HepG2 (cell line): Measurements from ENCODE around the gene TCN2. TPM values are rescaled to one million over a fixed set of nuclear protein-coding genes. Genes with fewer than 3 reads are reported as not detected.

Experiments used
- FOXC1 ChIP-seq: sonication (generic); formaldehyde crosslinking; IDR thresholded peaks from 2 replicates; pipeline ENCODE4 v1.8.0; 2022; ENCODE audit warnings: mild to moderate bottlenecking, missing genetic modification reagents, borderline replicate concordance
- MXD4 ChIP-seq: IDR thresholded peaks from 2 replicates; pipeline ENCODE4 v1.6.1; 2016; ENCODE audit warnings: mild to moderate bottlenecking, missing biosample characterization, missing genetic modification reagents
- PHF8 ChIP-seq: sonication (generic); formaldehyde crosslinking; IDR thresholded peaks from 2 replicates; pipeline ENCODE4 v1.5.0; 2020; ENCODE audit warnings: missing genetic modification reagents
- RARA ChIP-seq: IDR thresholded peaks from 2 replicates; pipeline ENCODE4 v1.6.1; 2016; ENCODE audit warnings: missing genetic modification reagents, missing compliant biosample characterization
- RXRB ChIP-seq: IDR thresholded peaks from 2 replicates; pipeline ENCODE4 v1.6.1; 2016; ENCODE audit warnings: borderline replicate concordance, missing genetic modification reagents, missing compliant biosample characterization
- ZGPAT ChIP-seq: IDR thresholded peaks from 2 replicates; pipeline ENCODE4 v1.6.1; 2016; ENCODE audit warnings: mild to moderate bottlenecking
- ZNF513 ChIP-seq: sonication (generic); formaldehyde crosslinking; conservative IDR thresholded peaks from 2 replicates; pipeline ENCODE4 v1.5.0; 2020; ENCODE audit warnings: missing genetic modification reagents
- ZNF687 ChIP-seq: sonication (generic); formaldehyde crosslinking; IDR thresholded peaks from 2 replicates; pipeline ENCODE4 v1.5.1; 2020; ENCODE audit warnings: mild to moderate bottlenecking, missing genetic modification reagents, moderate library complexity
- ZSCAN31 ChIP-seq: sonication (generic); formaldehyde crosslinking; IDR thresholded peaks from 2 replicates; pipeline ENCODE4 v1.5.0; 2020; ENCODE audit warnings: low read depth, mild to moderate bottlenecking, missing genetic modification reagents
- polyA plus RNA-seq, 8 experiments: library from polyadenylated mRNA; depleted of rRNA in 3 of 8; stranded (reverse) in 7 of 8; unstranded in 1 of 8; fragments of >200 nt; fragmentation: Illumina TruSeq in 4 of 8; extraction: Trizol in 4 of 8; gene quantifications; 2 replicates each; pipeline versions ENCODE4 v1.2.1 to v1.2.3, GENCODE V29; 2011 to 2016; ENCODE audit warnings: low read depth in 4 of 8, missing spikeins in 1 of 8, mixed read lengths in 1 of 8; ENCODE audit not compliant: insufficient read depth in 1 of 8
- total RNA-seq, 5 experiments: library from RNA; depleted of rRNA; stranded (reverse); fragments of >200 nt; fragmentation: Illumina TruSeq; extraction: Trizol; gene quantifications; 2 replicates each; pipeline ENCODE4 v1.2.3, GENCODE V29; 2016; ENCODE audit warnings: low read depth in 1 of 5
- TF ChIP-seq, protein P1 (sequence below): sonication (generic); formaldehyde crosslinking; IDR thresholded peaks from 2 replicates; pipeline ENCODE4 v1.4.0; 2020; ENCODE audit warnings: missing genetic modification reagents
- TF ChIP-seq, protein P2 (sequence below): IDR thresholded peaks from 2 replicates; pipeline ENCODE4 v1.6.1; 2016
- TF ChIP-seq, protein P3 (sequence below): sonication (generic); formaldehyde crosslinking; IDR thresholded peaks from 2 replicates; pipeline ENCODE4 v1.4.0; 2020; ENCODE audit warnings: missing genetic modification reagents
- TF ChIP-seq, protein P4 (sequence below): sonication (generic); formaldehyde crosslinking; IDR thresholded peaks from 2 replicates; pipeline ENCODE4 v1.5.1; 2020; ENCODE audit warnings: mild to moderate bottlenecking, moderate library complexity, missing genetic modification reagents

Gene TCN2
- total and polyA plus RNA-seq, 2 of the 13 experiments (the other 11 are each of a cell fraction or from before 2014, with no cell fraction given), result 0.29 to 0.31 TPM

DNA sequence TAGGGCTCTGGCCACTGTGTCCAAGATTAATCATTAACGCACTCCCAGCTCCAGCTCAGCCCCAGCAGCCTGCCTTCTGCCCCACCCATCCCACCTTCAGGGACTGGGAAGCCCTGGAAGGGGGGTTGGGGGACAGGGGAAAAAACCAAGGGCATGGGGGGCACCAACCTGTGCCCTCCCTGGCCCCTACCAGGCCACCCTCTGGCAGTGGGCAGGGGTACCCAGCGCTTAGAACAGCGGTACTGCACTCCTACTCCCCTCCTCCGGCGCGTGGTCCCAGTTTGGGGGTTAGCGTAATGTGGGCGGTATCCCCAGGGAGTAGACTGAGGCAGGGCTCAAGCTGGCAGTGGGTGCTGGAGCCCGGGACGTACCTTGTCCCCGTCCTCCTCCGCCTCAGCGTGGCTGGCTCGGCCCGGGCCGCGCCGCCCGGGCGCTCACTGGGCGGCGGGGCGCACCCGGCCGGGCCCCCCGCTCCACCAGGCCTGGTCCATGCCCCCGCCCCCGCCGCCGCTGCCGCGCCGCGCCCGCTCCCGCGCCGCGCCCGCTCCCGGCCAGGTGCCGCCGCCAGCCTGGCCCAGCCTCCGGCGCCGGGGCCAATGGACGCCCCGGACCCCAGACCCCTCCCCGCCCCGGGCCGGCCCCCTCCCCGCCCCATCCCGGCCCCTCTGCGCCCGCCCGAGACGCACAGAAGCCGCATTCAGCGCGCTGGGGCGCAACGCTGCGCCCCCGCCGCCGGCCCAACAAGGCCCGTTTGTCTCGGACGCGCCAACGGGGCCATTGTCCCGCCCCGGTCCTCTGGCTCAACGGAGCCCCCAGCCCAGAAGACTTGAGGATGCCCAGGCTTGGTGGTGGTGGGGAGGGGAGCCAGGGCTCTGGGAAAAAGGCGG is 32.6 kb upstream of the TCN2 start, which contains the start of gene GAL3ST1 (continued):
- TF ChIP-seq, protein P1, sequence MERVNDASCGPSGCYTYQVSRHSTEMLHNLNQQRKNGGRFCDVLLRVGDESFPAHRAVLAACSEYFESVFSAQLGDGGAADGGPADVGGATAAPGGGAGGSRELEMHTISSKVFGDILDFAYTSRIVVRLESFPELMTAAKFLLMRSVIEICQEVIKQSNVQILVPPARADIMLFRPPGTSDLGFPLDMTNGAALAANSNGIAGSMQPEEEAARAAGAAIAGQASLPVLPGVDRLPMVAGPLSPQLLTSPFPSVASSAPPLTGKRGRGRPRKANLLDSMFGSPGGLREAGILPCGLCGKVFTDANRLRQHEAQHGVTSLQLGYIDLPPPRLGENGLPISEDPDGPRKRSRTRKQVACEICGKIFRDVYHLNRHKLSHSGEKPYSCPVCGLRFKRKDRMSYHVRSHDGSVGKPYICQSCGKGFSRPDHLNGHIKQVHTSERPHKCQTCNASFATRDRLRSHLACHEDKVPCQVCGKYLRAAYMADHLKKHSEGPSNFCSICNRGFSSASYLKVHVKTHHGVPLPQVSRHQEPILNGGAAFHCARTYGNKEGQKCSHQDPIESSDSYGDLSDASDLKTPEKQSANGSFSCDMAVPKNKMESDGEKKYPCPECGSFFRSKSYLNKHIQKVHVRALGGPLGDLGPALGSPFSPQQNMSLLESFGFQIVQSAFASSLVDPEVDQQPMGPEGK (CRISPR knock-in tag), result peak; percentile 85
- TF ChIP-seq, protein P2, sequence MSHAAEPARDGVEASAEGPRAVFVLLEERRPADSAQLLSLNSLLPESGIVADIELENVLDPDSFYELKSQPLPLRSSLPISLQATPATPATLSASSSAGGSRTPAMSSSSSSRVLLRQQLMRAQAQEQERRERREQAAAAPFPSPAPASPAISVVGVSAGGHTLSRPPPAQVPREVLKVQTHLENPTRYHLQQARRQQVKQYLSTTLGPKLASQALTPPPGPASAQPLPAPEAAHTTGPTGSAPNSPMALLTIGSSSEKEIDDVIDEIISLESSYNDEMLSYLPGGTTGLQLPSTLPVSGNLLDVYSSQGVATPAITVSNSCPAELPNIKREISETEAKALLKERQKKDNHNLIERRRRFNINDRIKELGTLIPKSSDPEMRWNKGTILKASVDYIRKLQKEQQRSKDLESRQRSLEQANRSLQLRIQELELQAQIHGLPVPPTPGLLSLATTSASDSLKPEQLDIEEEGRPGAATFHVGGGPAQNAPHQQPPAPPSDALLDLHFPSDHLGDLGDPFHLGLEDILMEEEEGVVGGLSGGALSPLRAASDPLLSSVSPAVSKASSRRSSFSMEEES (CRISPR knock-in tag), result no peak
- TF ChIP-seq MXD4 (CRISPR knock-in tag), result 0 out of 2 replicates have a peak, but pooled peaks have one; percentile 22
- TF ChIP-seq, protein P3, sequence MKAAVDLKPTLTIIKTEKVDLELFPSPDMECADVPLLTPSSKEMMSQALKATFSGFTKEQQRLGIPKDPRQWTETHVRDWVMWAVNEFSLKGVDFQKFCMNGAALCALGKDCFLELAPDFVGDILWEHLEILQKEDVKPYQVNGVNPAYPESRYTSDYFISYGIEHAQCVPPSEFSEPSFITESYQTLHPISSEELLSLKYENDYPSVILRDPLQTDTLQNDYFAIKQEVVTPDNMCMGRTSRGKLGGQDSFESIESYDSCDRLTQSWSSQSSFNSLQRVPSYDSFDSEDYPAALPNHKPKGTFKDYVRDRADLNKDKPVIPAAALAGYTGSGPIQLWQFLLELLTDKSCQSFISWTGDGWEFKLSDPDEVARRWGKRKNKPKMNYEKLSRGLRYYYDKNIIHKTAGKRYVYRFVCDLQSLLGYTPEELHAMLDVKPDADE, result no peak
- TF ChIP-seq RXRB (CRISPR knock-in tag), result 0 out of 2 replicates have a peak, but pooled peaks have one; percentile 14
- TF ChIP-seq, protein P4, sequence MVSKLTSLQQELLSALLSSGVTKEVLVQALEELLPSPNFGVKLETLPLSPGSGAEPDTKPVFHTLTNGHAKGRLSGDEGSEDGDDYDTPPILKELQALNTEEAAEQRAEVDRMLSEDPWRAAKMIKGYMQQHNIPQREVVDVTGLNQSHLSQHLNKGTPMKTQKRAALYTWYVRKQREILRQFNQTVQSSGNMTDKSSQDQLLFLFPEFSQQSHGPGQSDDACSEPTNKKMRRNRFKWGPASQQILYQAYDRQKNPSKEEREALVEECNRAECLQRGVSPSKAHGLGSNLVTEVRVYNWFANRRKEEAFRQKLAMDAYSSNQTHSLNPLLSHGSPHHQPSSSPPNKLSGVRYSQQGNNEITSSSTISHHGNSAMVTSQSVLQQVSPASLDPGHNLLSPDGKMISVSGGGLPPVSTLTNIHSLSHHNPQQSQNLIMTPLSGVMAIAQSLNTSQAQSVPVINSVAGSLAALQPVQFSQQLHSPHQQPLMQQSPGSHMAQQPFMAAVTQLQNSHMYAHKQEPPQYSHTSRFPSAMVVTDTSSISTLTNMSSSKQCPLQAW (CRISPR knock-in tag), result peak; percentile 94
- 0 out of 2 replicates have a peak, but pooled peaks have one; percentile 4 for TF ChIP-seq RARA
- TF ChIP-seq FOXC1, result no peak
- TF ChIP-seq ZGPAT (CRISPR knock-in tag), result peak; percentile 22; the same call in 1 of the 2 replicates
- TF ChIP-seq ZSCAN31 (CRISPR knock-in tag), result no peak
- TF ChIP-seq PHF8 (CRISPR knock-in tag), result peak; percentile 50; the same call in 1 of the 2 replicates
- TF ChIP-seq ZNF513, result no peak
- peak; percentile 54 for TF ChIP-seq ZNF687 (CRISPR knock-in tag)
